Fibroblast of the aortic adventitia (primary cell): ENCODE data around the gene PRDM5. TPM values are rescaled to one million over a fixed set of nuclear protein-coding genes. Genes with fewer than 3 reads are reported as not detected.

Source experiments
- DNase-seq: peaks from one replicate; pipeline ENCODE4 v3.0.0-alpha.2; 2010; ENCODE audit warnings: low read depth
- H3K4me3 ChIP-seq: 2 replicates; pipeline ENCODE4 v1.5.1; 2011; ENCODE audit warnings: low read depth, mild to moderate bottlenecking, control low read depth, low read length, moderate library complexity
- CTCF ChIP-seq: IDR thresholded peaks from 2 replicates; pipeline ENCODE4 v1.5.1; 2011; ENCODE audit warnings: mild to moderate bottlenecking, low read length, control low read depth, inconsistent platforms; ENCODE audit not compliant: insufficient read depth
- total RNA-seq: library from RNA; depleted of rRNA; stranded (reverse); fragments of >200 nt; gene quantifications from 2 replicates; pipeline ENCODE4 v1.2.3, GENCODE V29; 2012; ENCODE audit warnings: low replicate concordance

The PRDM5 gene
- total RNA-seq, 1 donor: 25.8 TPM

- DNase-seq: no peak
- H3K4me3 ChIP-seq: no peak overlapping the region
- TF ChIP-seq CTCF: peak; percentile 41
Observed at GRCh38 chr4:120809518-120809917, 113.0 kb downstream of the PRDM5 start.

DNA sequence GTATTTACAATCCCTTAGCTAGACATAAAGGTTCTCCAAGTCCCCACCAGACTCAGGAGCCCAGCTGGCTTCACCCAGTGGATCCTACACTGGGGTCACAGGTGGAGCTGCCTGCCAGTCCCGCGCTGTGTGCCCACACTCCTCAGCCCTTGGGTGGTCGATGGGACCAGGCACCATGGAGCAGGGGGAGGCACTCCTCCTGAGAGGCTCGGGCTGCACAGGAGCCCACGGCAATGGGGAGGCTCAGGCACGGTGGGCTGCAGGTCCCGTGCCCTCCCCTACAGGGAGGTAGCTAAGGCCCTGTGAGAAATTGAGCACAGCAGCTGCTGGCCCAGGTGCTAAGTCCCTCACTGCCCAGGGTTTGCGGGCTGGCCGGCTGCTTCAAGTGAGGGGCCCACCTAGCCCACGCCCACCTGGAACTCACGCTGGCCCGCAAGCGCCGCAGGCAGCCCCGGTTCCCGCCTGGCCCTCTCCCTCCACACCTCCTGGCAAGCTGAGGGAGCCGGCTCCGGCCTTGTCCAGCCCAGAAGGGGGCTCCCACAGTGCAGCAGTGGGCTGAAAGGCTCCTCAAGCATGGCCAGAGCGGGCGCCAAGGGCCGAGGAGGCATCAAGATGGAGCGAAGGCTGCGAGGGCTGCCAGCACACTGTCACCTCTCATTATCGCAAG, 113.9 kb downstream of the PRDM5 start:
- no peak overlapping the region for H3K4me3 ChIP-seq
- DNase-seq: no peak
- TF ChIP-seq CTCF: no peak

- H3K4me3 ChIP-seq: no peak overlapping the region
- peak; percentile 93 for DNase-seq
- no peak for TF ChIP-seq CTCF
Observed at GRCh38 chr4:120801137-120801758, 121.3 kb downstream of the PRDM5 start.

DNA sequence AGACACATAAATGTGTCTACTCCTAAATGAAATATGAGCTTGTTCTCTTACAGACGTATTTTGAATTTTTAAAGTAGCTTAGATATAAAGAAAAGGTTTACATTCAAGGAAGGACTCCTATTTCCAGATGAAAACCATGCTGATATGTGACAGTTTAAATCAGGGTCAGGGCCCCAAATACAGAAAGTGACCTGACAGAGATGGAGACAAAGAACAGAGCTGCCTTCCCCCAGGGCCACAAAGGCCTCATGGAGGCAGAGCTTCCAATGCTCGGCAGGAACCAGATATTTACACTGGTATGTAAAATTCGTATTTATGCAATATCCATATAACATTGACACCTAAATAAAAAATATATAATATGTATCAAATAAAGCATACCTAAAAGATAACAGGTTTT, 124.0 kb downstream of the PRDM5 start:
- no peak for TF ChIP-seq CTCF
- no peak overlapping the region for H3K4me3 ChIP-seq
- no peak for DNase-seq

- TF ChIP-seq CTCF: no peak
- DNase-seq: no peak
- no peak overlapping the region for H3K4me3 ChIP-seq
Observed at GRCh38 chr4:120796271-120796670, 126.3 kb downstream of the PRDM5 start.

DNA sequence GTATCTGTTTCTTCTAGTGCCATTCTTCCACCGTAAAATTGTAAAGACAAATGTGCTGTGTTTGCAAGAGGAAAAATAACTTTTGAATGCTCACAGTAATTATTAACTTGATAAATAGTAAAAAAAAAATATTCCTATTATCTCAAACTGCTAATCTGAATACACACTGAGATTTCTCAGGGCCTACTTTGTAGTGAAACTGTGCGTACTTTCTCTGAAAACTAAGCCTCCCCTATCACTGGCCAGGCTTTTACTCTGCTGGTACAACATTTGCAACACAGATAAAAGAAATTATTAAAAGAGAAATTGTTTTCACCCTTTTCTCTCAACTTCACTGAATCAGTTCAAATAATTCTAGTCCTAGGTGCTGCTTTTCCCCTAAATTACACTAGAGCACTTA, 137.3 kb downstream of the PRDM5 start:
- no peak overlapping the region for H3K4me3 ChIP-seq
- TF ChIP-seq CTCF: no peak
- no peak for DNase-seq
